ENCODE measurements around the gene SORCS1. TPM values are rescaled to one million over a fixed set of nuclear protein-coding genes. Genes with fewer than 3 reads are reported as not detected.

SORCS1 gene
- polyA plus RNA-seq, 1 donor (not counting 4 experiments of a cell fraction or from before 2014, with no cell fraction given): not detected

- dilution Hi-C loops (cut with MboI; ENCODE audit: extremely low pct_ligation_motif_present, low sequenced_read_pairs): no loop called here
- H3K4me3 ChIP-seq (ENCODE audit: control insufficient read depth in 2 of 3, extremely low read depth in 1 of 3, insufficient read depth in 2 of 3, low read depth in 1 of 3, low read length in 3 of 3): no peak overlapping the region
- H2AFZ ChIP-seq (ENCODE audit: control insufficient read depth, low read length): no peak overlapping the region
- no peaks in the 10 kb centered on the region for H3K36me3 ChIP-seq (ENCODE audit: control insufficient read depth in 2 of 2, extremely low read depth in 1 of 2, insufficient read depth in 2 of 2, low read length in 2 of 2)
- H3K9me1 ChIP-seq (ENCODE audit: control insufficient read depth, extremely low read depth, insufficient read depth, low read length): no peaks in the 10 kb centered on the region
- H3K9me3 ChIP-seq (ENCODE audit: control insufficient read depth, low read depth, low read length): no peaks in the 10 kb centered on the region
- DNase-seq (ENCODE audit: low read depth, low spot score): no peak
- no peak overlapping the region for H3K27ac ChIP-seq (ENCODE audit: control insufficient read depth, insufficient read depth, low read length)
- no peak overlapping the region for H3K9ac ChIP-seq (ENCODE audit: control insufficient read depth, extremely low read depth, insufficient read depth, low read length)
- no peak overlapping the region for H3K4me2 ChIP-seq (ENCODE audit: control insufficient read depth, extremely low read depth, insufficient read depth, low read depth, low read length)
- H4K20me1 ChIP-seq (ENCODE audit: control insufficient read depth, extremely low read depth, insufficient read depth, low read length): no peaks in the 10 kb centered on the region
- TF ChIP-seq EZH2 (IDR thresholded peaks at IDR 0.05; ENCODE audit: low read length) (no peak), CTCF (optimal IDR thresholded peaks at IDR 0.05 in 1 of 3, IDR thresholded peaks at IDR 0.05 in 1 of 3, conservative IDR thresholded peaks at IDR 0.05 in 1 of 3; ENCODE audit: extremely low read depth in 1 of 3, insufficient read depth in 2 of 3, low read length in 3 of 3) (no peak)
- H3K27me3 ChIP-seq (ENCODE audit: control insufficient read depth, extremely low read depth, insufficient read depth, low read length): no peaks in the 10 kb centered on the region
- no peaks in the 10 kb centered on the region for H3K4me1 ChIP-seq (ENCODE audit: control insufficient read depth, extremely low read depth, insufficient read depth, low read length)
- FAIRE-seq: no peak
- no peaks in the 10 kb centered on the region for H3K79me2 ChIP-seq (ENCODE audit: control insufficient read depth, insufficient read depth, low read length)
Observed at GRCh38 chr10:106819490-106819889, 345.0 kb downstream of the SORCS1 start.

GRCh38 chr10:106816318-106817085 lies 348.0 kb downstream of the SORCS1 start:
- H2AFZ ChIP-seq (ENCODE audit: control insufficient read depth, low read length): no peak overlapping the region
- FAIRE-seq: no peak
- dilution Hi-C loops (cut with MboI; ENCODE audit: extremely low pct_ligation_motif_present, low sequenced_read_pairs): no loop called here

More at GRCh38 chr10:106816318-106817085, 348.0 kb downstream of the SORCS1 start:
- Histone ChIP-seq H3K27me3 (ENCODE audit: control insufficient read depth, extremely low read depth, insufficient read depth, low read length) (no peaks in the 10 kb centered on the region), H3K36me3 (ENCODE audit: control insufficient read depth in 2 of 2, extremely low read depth in 1 of 2, insufficient read depth in 2 of 2, low read length in 2 of 2) (no peaks in the 10 kb centered on the region), H3K27ac (ENCODE audit: control insufficient read depth, insufficient read depth, low read length) (no peak overlapping the region), H3K79me2 (ENCODE audit: control insufficient read depth, insufficient read depth, low read length) (no peaks in the 10 kb centered on the region), H3K4me1 (ENCODE audit: control insufficient read depth, extremely low read depth, insufficient read depth, low read length) (no peaks in the 10 kb centered on the region), H3K4me3 (ENCODE audit: control insufficient read depth in 2 of 3, extremely low read depth in 1 of 3, insufficient read depth in 2 of 3, low read depth in 1 of 3, low read length in 3 of 3) (no peak overlapping the region), H3K9me3 (ENCODE audit: control insufficient read depth, low read depth, low read length) (no peaks in the 10 kb centered on the region), H3K4me2 (ENCODE audit: control insufficient read depth, extremely low read depth, insufficient read depth, low read depth, low read length) (no peak overlapping the region), H4K20me1 (ENCODE audit: control insufficient read depth, extremely low read depth, insufficient read depth, low read length) (no peaks in the 10 kb centered on the region), H3K9ac (ENCODE audit: control insufficient read depth, extremely low read depth, insufficient read depth, low read length) (no peak overlapping the region), H3K9me1 (ENCODE audit: control insufficient read depth, extremely low read depth, insufficient read depth, low read length) (no peaks in the 10 kb centered on the region)
- TF ChIP-seq EZH2 (IDR thresholded peaks at IDR 0.05; ENCODE audit: low read length) (no peak), CTCF (optimal IDR thresholded peaks at IDR 0.05 in 1 of 3, IDR thresholded peaks at IDR 0.05 in 1 of 3, conservative IDR thresholded peaks at IDR 0.05 in 1 of 3; ENCODE audit: extremely low read depth in 1 of 3, insufficient read depth in 2 of 3, low read length in 3 of 3) (no peak)
- no peak for DNase-seq (ENCODE audit: low read depth, low spot score)

All from keratinocyte (primary cell).